ENCODE data around the gene PLEKHA1. TPM values are rescaled to one million over a fixed set of nuclear protein-coding genes. Genes with fewer than 3 reads are reported as not detected.

The PLEKHA1 gene
- total and polyA plus RNA-seq, 2 donors (not counting 3 experiments of a cell fraction or from before 2014, with no cell fraction given), result 21.6 to 58.8 TPM

GRCh38 chr10:122338609-122339441 is 35.7 kb upstream of the PLEKHA1 start:
- Histone ChIP-seq H3K9me1 (replicated peaks; ENCODE audit: control insufficient read depth, extremely low read depth, insufficient read depth, low read length) (no peaks in the 10 kb centered on the region), H4K20me1 (replicated peaks; ENCODE audit: control insufficient read depth, extremely low read depth, insufficient read depth, low read length) (no peaks in the 10 kb centered on the region), H3K36me3 (ENCODE audit: control insufficient read depth in 2 of 2, extremely low read depth in 1 of 2, insufficient read depth in 2 of 2, low read length in 2 of 2) (no peaks in the 10 kb centered on the region), H3K4me1 (ENCODE audit: control insufficient read depth, extremely low read depth, insufficient read depth, low read length) (no peaks in the 10 kb centered on the region), H3K4me2 (ENCODE audit: insufficient read depth, low read length) (no peak overlapping the region), H3K79me2 (ENCODE audit: control insufficient read depth, insufficient read depth, low read length) (no peaks in the 10 kb centered on the region), H3K27me3 (ENCODE audit: control insufficient read depth in 2 of 2, insufficient read depth in 2 of 2, low read length in 2 of 2) (no peaks in the 10 kb centered on the region), H3K4me3 (replicated peaks in 1 of 3; ENCODE audit: insufficient read depth in 1 of 3, low read depth in 1 of 3, low read length in 3 of 3) (no peak overlapping the region), H3K27ac (ENCODE audit: insufficient read depth, low read depth, low read length) (no peak overlapping the region), H3K9me3 (replicated peaks; ENCODE audit: control insufficient read depth, insufficient read depth, low read length) (no peaks in the 10 kb centered on the region), H3K9ac (replicated peaks; ENCODE audit: extremely low read depth, insufficient read depth, low read length) (no peak overlapping the region), H2AFZ (ENCODE audit: low read depth, low read length) (no peak overlapping the region)
- FAIRE-seq (no peak), DNase-seq (ENCODE audit: low read depth, low spot score) (no peak)
- intact Hi-C loops (cut with micrococcal nuclease) (no loop called here), dilution Hi-C loops (cut with MboI; ENCODE audit: extremely low pct_ligation_motif_present, low sequenced_read_pairs) (no loop called here)
- BruUV-seq (replicated peaks), result no TSS peak
- ChIA-PET POLR2A (no interaction called here), CTCF (interaction anchor here (1.0 to 1.6 kb wide), 5 partner anchors 9 to 97 kb away, joined by 3 to 5 read pairs (median 3); no protein-coding TSS in a partner anchor)
- no peak for TF ChIP-seq JUN (IDR thresholded peaks at IDR 0.05; ENCODE audit: borderline replicate concordance, insufficient read depth, insufficient read length, low read depth)
- no peak for TF ChIP-seq EZH2 (IDR thresholded peaks at IDR 0.05; ENCODE audit: borderline replicate concordance, low read depth, low read length, severe bottlenecking)

- Histone ChIP-seq H4K20me1 (replicated peaks; ENCODE audit: control insufficient read depth, extremely low read depth, insufficient read depth, low read length) (no peaks in the 10 kb centered on the region), H3K4me1 (ENCODE audit: control insufficient read depth, extremely low read depth, insufficient read depth, low read length) (no peaks in the 10 kb centered on the region), H3K9me3 (replicated peaks; ENCODE audit: control insufficient read depth, insufficient read depth, low read length) (no peaks in the 10 kb centered on the region), H3K36me3 (ENCODE audit: control insufficient read depth in 2 of 2, extremely low read depth in 1 of 2, insufficient read depth in 2 of 2, low read length in 2 of 2) (no peaks in the 10 kb centered on the region), H2AFZ (ENCODE audit: low read depth, low read length) (no peak overlapping the region), H3K4me2 (ENCODE audit: insufficient read depth, low read length) (no peak overlapping the region), H3K4me3 (replicated peaks in 1 of 3; ENCODE audit: insufficient read depth in 1 of 3, low read depth in 1 of 3, low read length in 3 of 3) (no peak overlapping the region), H3K79me2 (ENCODE audit: control insufficient read depth, insufficient read depth, low read length) (no peaks in the 10 kb centered on the region), H3K9ac (replicated peaks; ENCODE audit: extremely low read depth, insufficient read depth, low read length) (no peak overlapping the region), H3K9me1 (replicated peaks; ENCODE audit: control insufficient read depth, extremely low read depth, insufficient read depth, low read length) (no peaks in the 10 kb centered on the region), H3K27ac (ENCODE audit: insufficient read depth, low read depth, low read length) (no peak overlapping the region), H3K27me3 (ENCODE audit: control insufficient read depth in 2 of 2, insufficient read depth in 2 of 2, low read length in 2 of 2) (no peaks in the 10 kb centered on the region)
- TF ChIP-seq POLR2A (IDR thresholded peaks at IDR 0.05; ENCODE audit: low read depth, low read length) (no peak), MYC (IDR thresholded peaks at IDR 0.05; ENCODE audit: low read depth, low read length) (no peak), EZH2 (IDR thresholded peaks at IDR 0.05; ENCODE audit: borderline replicate concordance, low read depth, low read length, severe bottlenecking) (no peak), CTCF (IDR thresholded peaks at IDR 0.05; ENCODE audit: extremely low read depth in 1 of 2, insufficient read depth in 1 of 2, low read depth in 1 of 2, low read length in 2 of 2) (no peak), FOS (IDR thresholded peaks at IDR 0.05; ENCODE audit: borderline replicate concordance, insufficient read depth, low read length) (no peak), POLR2AphosphoS5 (IDR thresholded peaks at IDR 0.05; ENCODE audit: insufficient read depth, low read depth, low read length) (no peak), JUN (IDR thresholded peaks at IDR 0.05; ENCODE audit: borderline replicate concordance, insufficient read depth, insufficient read length, low read depth) (no peak), MAX (IDR thresholded peaks at IDR 0.05; ENCODE audit: insufficient read depth, insufficient read length) (no peak), GATA2 (IDR thresholded peaks at IDR 0.05; ENCODE audit: insufficient read depth, insufficient read length, low read depth, low read length) (no peak)
- DNase-seq (ENCODE audit: low read depth, low spot score), result no peak
- BruUV-seq (replicated peaks), result no TSS peak
- ChIA-PET POLR2A (no interaction called here), CTCF (interaction anchor here (0.7 to 5.8 kb wide), 5 partner anchors 17 to 224 kb away, joined by 3 to 54 read pairs (median 7); no protein-coding TSS in a partner anchor)
- dilution Hi-C loops (cut with MboI; ENCODE audit: extremely low pct_ligation_motif_present, low sequenced_read_pairs), result no loop called here
- intact Hi-C loops (cut with micrococcal nuclease), result no loop called here
- no peak for FAIRE-seq
These were observed 33.2 kb upstream of the PLEKHA1 start for GRCh38 chr10:122341141-122341810.
